ENCODE data around the gene OR5AN1.
"Not testable (repeated sequence)": the region's sequence is repeated elsewhere in the genome, so short reads cannot be mapped to it uniquely, and the experiment has no call there.

The OR5AN1 gene, protein sequence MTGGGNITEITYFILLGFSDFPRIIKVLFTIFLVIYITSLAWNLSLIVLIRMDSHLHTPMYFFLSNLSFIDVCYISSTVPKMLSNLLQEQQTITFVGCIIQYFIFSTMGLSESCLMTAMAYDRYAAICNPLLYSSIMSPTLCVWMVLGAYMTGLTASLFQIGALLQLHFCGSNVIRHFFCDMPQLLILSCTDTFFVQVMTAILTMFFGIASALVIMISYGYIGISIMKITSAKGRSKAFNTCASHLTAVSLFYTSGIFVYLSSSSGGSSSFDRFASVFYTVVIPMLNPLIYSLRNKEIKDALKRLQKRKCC

GRCh38 chr11:59358595-59358994 is at the start of gene OR5AN1:
Gene OR5AN1 (plus strand): TSS chr11:59358895. CDS start chr11:59364459, 5,564 bp downstream.
- no peaks in the 10 kb centered on the region for H3K9me3 Mint-ChIP-seq
- H3K27me3 Mint-ChIP-seq (ENCODE audit: low read depth) = no peaks in the 10 kb centered on the region
- H3K27ac Mint-ChIP-seq = no peak within 1 kb of the TSS
- TF ChIP-seq, protein P1, sequence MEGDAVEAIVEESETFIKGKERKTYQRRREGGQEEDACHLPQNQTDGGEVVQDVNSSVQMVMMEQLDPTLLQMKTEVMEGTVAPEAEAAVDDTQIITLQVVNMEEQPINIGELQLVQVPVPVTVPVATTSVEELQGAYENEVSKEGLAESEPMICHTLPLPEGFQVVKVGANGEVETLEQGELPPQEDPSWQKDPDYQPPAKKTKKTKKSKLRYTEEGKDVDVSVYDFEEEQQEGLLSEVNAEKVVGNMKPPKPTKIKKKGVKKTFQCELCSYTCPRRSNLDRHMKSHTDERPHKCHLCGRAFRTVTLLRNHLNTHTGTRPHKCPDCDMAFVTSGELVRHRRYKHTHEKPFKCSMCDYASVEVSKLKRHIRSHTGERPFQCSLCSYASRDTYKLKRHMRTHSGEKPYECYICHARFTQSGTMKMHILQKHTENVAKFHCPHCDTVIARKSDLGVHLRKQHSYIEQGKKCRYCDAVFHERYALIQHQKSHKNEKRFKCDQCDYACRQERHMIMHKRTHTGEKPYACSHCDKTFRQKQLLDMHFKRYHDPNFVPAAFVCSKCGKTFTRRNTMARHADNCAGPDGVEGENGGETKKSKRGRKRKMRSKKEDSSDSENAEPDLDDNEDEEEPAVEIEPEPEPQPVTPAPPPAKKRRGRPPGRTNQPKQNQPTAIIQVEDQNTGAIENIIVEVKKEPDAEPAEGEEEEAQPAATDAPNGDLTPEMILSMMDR (IDR thresholded peaks at IDR 0.05; ENCODE audit: unreplicated experiment in 3 of 3) = no peak
- H3K4me1 Mint-ChIP-seq = no peaks in the 10 kb centered on the region
- H3K36me3 Mint-ChIP-seq (ENCODE audit: low read depth) = no peaks in the 10 kb centered on the region
- no peak within 1 kb of the TSS for H3K4me3 Mint-ChIP-seq

DNA sequence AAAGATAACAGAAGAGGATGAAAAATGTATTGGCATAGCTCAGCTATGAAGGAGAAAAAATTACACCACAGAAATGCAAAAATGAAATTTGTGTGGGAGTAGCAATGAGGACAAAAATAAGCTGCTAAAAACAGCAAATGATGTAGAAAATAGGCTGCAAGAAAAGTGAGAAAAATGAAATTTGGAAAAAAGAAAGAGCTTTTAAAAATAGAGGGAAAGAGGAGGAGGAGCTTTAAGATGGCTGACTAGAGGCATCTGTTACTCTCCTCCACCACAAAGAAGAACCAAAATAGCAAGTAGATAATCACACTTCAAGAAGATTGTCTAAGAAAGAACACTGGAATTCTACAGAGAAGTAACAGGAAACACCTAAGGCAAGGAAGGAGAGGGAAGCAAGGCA is 23.7 kb upstream of the OR5AN1 start:
- Mint-ChIP-seq H3K27ac (no peak overlapping the region), H3K9me3 (peaks cover 5% of the 10 kb centered on the region), H3K27me3 (ENCODE audit: low read depth) (no peaks in the 10 kb centered on the region), H3K4me3 (no peak overlapping the region), H3K36me3 (ENCODE audit: low read depth) (no peaks in the 10 kb centered on the region), H3K4me1 (no peaks in the 10 kb centered on the region)
- TF ChIP-seq, protein P1 (IDR thresholded peaks at IDR 0.05; ENCODE audit: unreplicated experiment in 3 of 3) = no peak

DNA sequence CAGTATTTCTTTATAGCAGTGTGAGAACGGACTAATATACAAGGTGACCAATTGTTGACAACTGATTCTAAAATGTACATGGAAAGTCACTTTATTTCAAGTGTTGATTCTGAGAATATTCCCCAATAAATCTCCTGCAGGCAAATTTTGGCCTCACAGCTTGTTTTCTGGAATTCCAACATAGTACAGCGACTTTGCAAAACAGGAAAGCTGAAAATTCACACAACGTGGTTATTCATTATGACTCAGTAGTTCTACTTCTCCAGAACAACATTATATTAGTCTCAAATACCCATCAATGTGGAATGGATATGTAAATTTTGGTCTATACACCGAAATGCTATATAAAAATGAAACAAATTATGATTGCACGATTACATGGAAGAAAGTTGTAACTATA is 22.5 kb upstream of the OR5AN1 start:
- Mint-ChIP-seq H3K9me3 (peaks cover 5% of the 10 kb centered on the region), H3K27me3 (ENCODE audit: low read depth) (no peaks in the 10 kb centered on the region), H3K27ac (no peak overlapping the region), H3K36me3 (ENCODE audit: low read depth) (no peaks in the 10 kb centered on the region), H3K4me3 (no peak overlapping the region), H3K4me1 (no peaks in the 10 kb centered on the region)
- TF ChIP-seq, protein P1 (IDR thresholded peaks at IDR 0.05; ENCODE audit: unreplicated experiment in 3 of 3) = no peak

GRCh38 chr11:59336931-59337330 is 21.8 kb upstream of the OR5AN1 start:
- Mint-ChIP-seq H3K4me1 (no peaks in the 10 kb centered on the region), H3K27ac (no peak overlapping the region), H3K27me3 (ENCODE audit: low read depth) (no peaks in the 10 kb centered on the region), H3K9me3 (peaks cover 5% of the 10 kb centered on the region), H3K36me3 (ENCODE audit: low read depth) (no peaks in the 10 kb centered on the region), H3K4me3 (no peak overlapping the region)
- TF ChIP-seq, protein P1 (IDR thresholded peaks at IDR 0.05; ENCODE audit: unreplicated experiment in 3 of 3) = no peak

GRCh38 chr11:59349657-59350056 is 9.0 kb upstream of the OR5AN1 start:
- H3K27ac Mint-ChIP-seq; H3K36me3 Mint-ChIP-seq (ENCODE audit: low read depth); H3K4me3 Mint-ChIP-seq; H3K4me1 Mint-ChIP-seq; H3K27me3 Mint-ChIP-seq (ENCODE audit: low read depth): not testable (repeated sequence)
- H3K9me3 Mint-ChIP-seq = peaks cover 32% of the 10 kb centered on the region

GRCh38 chr11:59355226-59355625 is 3.5 kb upstream of the OR5AN1 start:
- TF ChIP-seq, protein P1 (IDR thresholded peaks at IDR 0.05; ENCODE audit: unreplicated experiment in 3 of 3) = no peak
- no peak overlapping the region for H3K4me3 Mint-ChIP-seq
- H3K27ac Mint-ChIP-seq = no peak overlapping the region
- H3K36me3 Mint-ChIP-seq (ENCODE audit: low read depth) = no peaks in the 10 kb centered on the region
- no peaks in the 10 kb centered on the region for H3K27me3 Mint-ChIP-seq (ENCODE audit: low read depth)
- H3K9me3 Mint-ChIP-seq = peaks cover 22% of the 10 kb centered on the region
- H3K4me1 Mint-ChIP-seq = no peaks in the 10 kb centered on the region
